Stimulated activated CD4-positive, alpha-beta T cell treated with anti-CD3 and anti-CD28 coated beads, TNF-alpha, amount 100 ng/mL, for 1 hour (primary cell): ENCODE data around the gene ZNF558.
"Not testable (repeated sequence)": the region's sequence is repeated elsewhere in the genome, so short reads cannot be mapped to it uniquely, and the experiment has no call there.

ENCODE experiments used
- DNase-seq, 3 donors: peaks; one replicate each; pipeline ENCODE4 v3.0.0-alpha.2; 2020; ENCODE audit warnings: low read depth in 3 of 3, low spot score in 1 of 3

The ZNF558 gene

DNA sequence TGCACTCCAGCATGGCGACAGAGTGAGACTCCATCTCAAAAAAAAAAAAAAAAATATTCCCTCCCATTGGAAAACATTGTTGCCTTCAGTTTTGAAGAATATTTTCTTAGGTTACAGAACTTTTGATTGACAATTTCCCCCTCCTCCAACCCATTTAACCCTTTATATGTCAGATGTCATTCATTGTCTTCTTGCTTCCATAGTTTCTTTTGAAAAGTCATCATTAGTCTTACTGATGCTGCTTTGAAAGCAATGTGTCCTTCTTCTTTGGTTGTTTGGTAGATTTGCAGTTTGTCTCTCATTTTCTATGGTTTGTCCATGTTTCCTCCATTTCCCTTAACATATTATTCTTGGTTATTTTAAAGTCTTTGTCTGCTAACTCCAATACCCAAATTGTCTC is 25.4 kb downstream of the ZNF558 start:
- no peak for DNase-seq

DNA sequence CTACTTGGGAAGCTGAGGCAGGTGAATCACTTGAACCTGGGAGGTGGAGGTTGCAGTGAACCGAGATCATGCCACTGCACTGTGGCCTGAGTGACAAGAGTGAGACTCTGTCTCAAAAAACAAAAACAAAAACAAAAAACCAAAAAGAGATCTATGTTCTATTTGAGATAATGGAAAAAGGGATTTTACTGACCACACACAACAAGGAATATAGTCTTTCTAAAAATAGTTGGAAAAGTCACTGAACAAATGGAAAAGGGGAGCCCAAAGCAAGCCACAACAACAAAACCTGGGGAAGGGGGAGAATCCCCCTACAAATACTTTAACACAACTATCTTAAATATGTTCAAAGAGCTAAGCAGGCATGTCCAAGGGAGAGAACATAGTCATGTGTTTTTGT is 37.3 kb downstream of the ZNF558 start:
- DNase-seq, result no peak

DNA sequence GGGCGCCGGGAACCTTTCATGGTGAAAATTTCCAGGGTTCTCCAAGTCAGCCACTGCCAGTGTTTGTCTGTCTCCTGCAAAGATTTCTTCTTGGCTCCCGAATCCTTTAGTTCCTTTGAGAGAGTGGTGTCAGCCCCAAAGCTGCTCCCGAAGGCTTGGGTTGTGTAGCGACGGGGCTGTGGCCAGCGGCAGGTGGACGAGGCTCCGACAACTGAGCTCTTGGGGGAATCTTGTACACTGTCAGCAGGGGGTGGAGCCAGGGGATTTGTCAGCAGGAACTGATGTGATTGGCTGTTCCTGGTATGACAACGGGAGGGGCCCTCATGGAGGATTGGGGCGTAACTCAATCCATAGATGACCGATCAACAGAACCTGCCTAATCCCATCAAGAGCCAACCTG is 58.5 kb downstream of the ZNF558 start:
- DNase-seq, result not testable (repeated sequence)

DNA sequence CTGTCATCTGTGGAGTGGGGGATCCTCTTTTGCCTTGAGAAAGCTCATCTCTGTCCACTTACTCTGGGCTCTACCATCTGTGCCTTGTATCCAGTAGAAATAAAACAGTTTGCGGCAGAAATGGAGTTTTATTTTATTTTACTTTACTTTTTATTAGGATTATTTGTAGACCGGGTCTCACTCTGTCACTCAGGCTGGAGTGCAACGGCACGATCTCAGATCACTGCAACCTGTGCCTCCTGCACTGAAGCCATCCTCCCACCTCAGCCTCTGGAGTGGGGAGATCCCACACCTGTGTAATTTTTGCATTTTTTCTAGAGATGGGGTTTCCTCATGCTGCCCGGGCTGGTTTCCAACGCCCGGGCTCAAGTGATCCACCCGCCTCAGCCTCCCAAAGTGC is 62.8 kb downstream of the ZNF558 start:
- DNase-seq, result not testable (repeated sequence)

DNA sequence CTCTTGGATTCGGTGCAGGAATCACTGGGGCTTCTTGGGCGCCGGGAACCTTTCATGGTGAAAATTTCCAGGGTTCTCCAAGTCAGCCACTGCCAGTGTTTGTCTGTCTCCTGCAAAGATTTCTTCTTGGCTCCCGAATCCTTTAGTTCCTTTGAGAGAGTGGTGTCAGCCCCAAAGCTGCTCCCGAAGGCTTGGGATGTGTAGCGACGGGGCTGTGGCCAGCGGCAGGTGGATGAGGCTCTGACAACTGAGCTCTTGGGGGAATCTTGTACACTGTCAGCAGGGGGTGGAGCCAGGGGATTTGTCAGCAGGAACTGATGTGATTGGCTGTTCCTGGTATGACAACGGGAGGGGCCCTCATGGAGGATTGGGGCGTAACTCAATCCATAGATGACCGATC is 64.8 kb downstream of the ZNF558 start:
- DNase-seq, result not testable (repeated sequence)
